ENCODE data around the gene CDKN1C. TPM values are rescaled to one million over a fixed set of nuclear protein-coding genes. Genes with fewer than 3 reads are reported as not detected.

Gene CDKN1C
- total RNA-seq, 1 donor from 2014 or later = 34.8 TPM

DNA sequence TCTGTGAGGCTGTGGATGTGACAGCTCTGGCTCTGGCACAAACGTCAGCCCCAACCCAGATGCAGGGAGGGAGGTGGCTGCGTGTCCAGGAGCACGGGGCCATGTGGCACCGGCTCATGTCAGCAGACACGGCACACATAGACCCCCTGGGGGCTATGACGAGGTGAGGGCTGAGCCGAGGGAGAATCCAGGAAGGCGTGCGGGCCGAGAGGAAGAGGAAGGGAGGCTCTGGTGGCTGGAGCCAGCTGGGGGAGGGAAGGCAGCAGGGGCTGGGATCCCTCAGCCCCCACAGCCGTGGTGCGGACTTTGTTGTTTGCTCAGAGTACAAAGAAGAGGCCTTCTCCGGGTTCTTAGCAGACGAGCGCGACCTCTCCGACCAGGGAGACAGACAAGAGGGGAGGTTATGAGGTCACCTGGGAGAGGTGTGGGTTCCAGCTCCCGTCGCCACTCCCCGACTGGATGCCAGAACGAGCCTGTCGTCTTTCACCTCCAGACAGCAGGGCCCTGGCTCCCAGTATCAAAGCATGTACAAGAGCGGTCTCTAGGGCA is 46.1 kb downstream of the CDKN1C start:
- Histone ChIP-seq H3K36me3 (ENCODE audit: control insufficient read depth, insufficient read depth, low read length) (no peaks in the 10 kb centered on the region), H3K27me3 (ENCODE audit: control insufficient read depth, insufficient read depth, low read length) (peaks cover 25% of the 10 kb centered on the region), H3K4me3 (ENCODE audit: low read depth, low read length) (no peak overlapping the region)
- TF ChIP-seq CTCF (IDR thresholded peaks at IDR 0.05; ENCODE audit: insufficient read depth, low read length, poor library complexity, severe bottlenecking) = no peak
- no peak for DNase-seq (ENCODE audit: low read depth)

DNA sequence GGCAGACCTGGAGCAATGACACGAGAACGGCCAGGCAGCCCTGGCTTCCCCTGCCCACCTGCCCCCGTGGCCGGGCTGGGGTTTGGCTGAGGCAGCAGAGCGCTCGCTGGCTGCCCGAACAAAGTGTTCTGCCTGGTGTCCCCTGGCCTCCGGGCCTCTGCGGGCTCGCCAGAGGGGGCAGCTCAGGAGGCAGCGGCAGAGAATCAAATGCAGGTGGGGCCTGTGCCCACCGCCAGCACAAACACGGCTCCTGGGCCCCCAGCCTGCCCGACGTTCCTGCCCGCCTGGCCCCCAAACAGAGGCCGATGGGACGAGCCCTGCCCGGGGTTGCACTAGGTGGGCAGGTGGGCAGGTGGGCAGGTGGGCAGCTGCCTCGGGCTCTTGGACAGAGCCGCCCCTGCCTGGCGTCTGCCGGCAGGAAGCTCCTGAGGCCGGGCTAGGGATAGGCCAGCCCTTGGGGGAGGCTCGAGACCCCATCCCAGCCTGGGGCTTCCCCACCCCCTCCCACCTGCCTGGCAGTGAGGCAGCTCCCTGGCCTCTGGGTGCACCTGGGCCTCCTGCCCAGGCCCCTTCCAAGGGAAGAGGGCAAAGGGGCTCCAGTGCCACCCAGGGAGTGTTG is 46.8 kb downstream of the CDKN1C start:
- H3K27me3 ChIP-seq (ENCODE audit: control insufficient read depth, insufficient read depth, low read length) = peaks cover 25% of the 10 kb centered on the region
- no peaks in the 10 kb centered on the region for H3K36me3 ChIP-seq (ENCODE audit: control insufficient read depth, insufficient read depth, low read length)
- no peak overlapping the region for H3K4me3 ChIP-seq (ENCODE audit: low read depth, low read length)
- no peak for TF ChIP-seq CTCF (IDR thresholded peaks at IDR 0.05; ENCODE audit: insufficient read depth, low read length, poor library complexity, severe bottlenecking)
- DNase-seq (ENCODE audit: low read depth) = no peak

GRCh38 chr11:2838091-2838490 is 47.5 kb downstream of the CDKN1C start:
- peaks cover 25% of the 10 kb centered on the region for H3K27me3 ChIP-seq (ENCODE audit: control insufficient read depth, insufficient read depth, low read length)
- H3K36me3 ChIP-seq (ENCODE audit: control insufficient read depth, insufficient read depth, low read length) = no peaks in the 10 kb centered on the region
- DNase-seq (ENCODE audit: low read depth) = no peak
- TF ChIP-seq CTCF (IDR thresholded peaks at IDR 0.05; ENCODE audit: insufficient read depth, low read length, poor library complexity, severe bottlenecking) = no peak
- H3K4me3 ChIP-seq (ENCODE audit: low read depth, low read length) = no peak overlapping the region

DNA sequence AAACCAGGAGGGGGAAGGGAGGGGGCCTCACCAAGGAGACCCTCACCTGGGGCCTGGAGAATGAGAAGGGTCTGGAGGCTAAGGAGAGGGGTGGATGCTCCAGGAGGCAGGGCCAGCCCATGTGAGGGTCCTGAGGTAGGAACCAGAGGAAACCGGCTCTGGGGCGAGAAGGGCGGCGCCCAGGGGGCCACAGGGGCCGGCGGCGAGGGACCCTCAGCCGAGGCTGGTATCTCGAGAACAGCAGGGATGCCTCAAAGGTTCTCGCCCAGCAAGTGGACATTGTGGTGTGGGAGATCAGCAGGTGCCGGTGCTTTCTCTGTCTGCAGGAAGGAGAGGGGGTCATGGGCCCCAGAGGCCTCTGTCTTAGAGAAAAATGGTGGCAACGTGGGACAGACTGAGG is 47.9 kb downstream of the CDKN1C start:
- no peak for DNase-seq (ENCODE audit: low read depth)
- Histone ChIP-seq H3K36me3 (ENCODE audit: control insufficient read depth, insufficient read depth, low read length) (no peaks in the 10 kb centered on the region), H3K4me3 (ENCODE audit: low read depth, low read length) (no peak overlapping the region), H3K27me3 (ENCODE audit: control insufficient read depth, insufficient read depth, low read length) (peaks cover 25% of the 10 kb centered on the region)
- no peak for TF ChIP-seq CTCF (IDR thresholded peaks at IDR 0.05; ENCODE audit: insufficient read depth, low read length, poor library complexity, severe bottlenecking)

- DNase-seq (ENCODE audit: low read depth) = no peak
- Histone ChIP-seq H3K27me3 (ENCODE audit: control insufficient read depth, insufficient read depth, low read length) (peaks cover 25% of the 10 kb centered on the region), H3K36me3 (ENCODE audit: control insufficient read depth, insufficient read depth, low read length) (no peaks in the 10 kb centered on the region), H3K4me3 (ENCODE audit: low read depth, low read length) (no peak overlapping the region)
- TF ChIP-seq CTCF (IDR thresholded peaks at IDR 0.05; ENCODE audit: insufficient read depth, low read length, poor library complexity, severe bottlenecking) = peak; percentile 29
Observed at GRCh38 chr11:2837096-2837601, 48.4 kb downstream of the CDKN1C start.

Data from kidney epithelial cell (primary cell).